Stimulated activated CD8-positive, alpha-beta memory T cell treated with anti-CD3 and anti-CD28 coated beads, Interleukin-4, amount 100 ng/mL, for 1 hour (primary cell): ENCODE results near the gene TMPRSS15.
"Not testable (repeated sequence)": the region's sequence is repeated elsewhere in the genome, so short reads cannot be mapped to it uniquely, and the experiment has no call there.

ENCODE experiments used
- DNase-seq, 2 donors: peaks; one replicate each; pipeline ENCODE4 v3.0.0-alpha.2; 2020; ENCODE audit warnings: low read depth in 2 of 2, low spot score in 1 of 2

TMPRSS15 gene

GRCh38 chr21:18403735-18404450 is at the start of gene TMPRSS15:
TMPRSS15 (minus strand) TSS chr21:18403785; CDS start chr21:18403622, 163 bp downstream.
- no peak for DNase-seq

GRCh38 chr21:18451670-18452069 is 48.1 kb upstream of the TMPRSS15 start:
- no peak for DNase-seq

- no peak for DNase-seq
Measured at GRCh38 chr21:18449605-18450550, 46.3 kb upstream of the TMPRSS15 start.

- no peak for DNase-seq
Measured at GRCh38 chr21:18443701-18444100, 40.1 kb upstream of the TMPRSS15 start.

- DNase-seq, result no peak
Measured at GRCh38 chr21:18443085-18443484, 39.5 kb upstream of the TMPRSS15 start.

- no peak for DNase-seq
Measured at GRCh38 chr21:18430341-18430740, 26.8 kb upstream of the TMPRSS15 start.

- no peak for DNase-seq
Measured at GRCh38 chr21:18424276-18424675, 20.7 kb upstream of the TMPRSS15 start.

- no peak for DNase-seq
Measured at GRCh38 chr21:18417141-18417790, 13.7 kb upstream of the TMPRSS15 start.

- no peak for DNase-seq
Measured at GRCh38 chr21:18411565-18411964, 8.0 kb upstream of the TMPRSS15 start.

- no peak for DNase-seq
Measured at GRCh38 chr21:18409579-18409978, 6.0 kb upstream of the TMPRSS15 start.

GRCh38 chr21:18398843-18399242 is 4.7 kb downstream of the TMPRSS15 start:
- DNase-seq, result no peak

GRCh38 chr21:18387994-18388393 is 15.6 kb downstream of the TMPRSS15 start:
- DNase-seq, result no peak

- no peak for DNase-seq
Measured at GRCh38 chr21:18384771-18385170, 18.8 kb downstream of the TMPRSS15 start.

- DNase-seq, result not testable (repeated sequence)
Measured at GRCh38 chr21:18382934-18383619, 20.5 kb downstream of the TMPRSS15 start.

GRCh38 chr21:18382141-18382540 is 21.4 kb downstream of the TMPRSS15 start:
- DNase-seq, result no peak

GRCh38 chr21:18373606-18374005 is 30.0 kb downstream of the TMPRSS15 start:
- DNase-seq, result no peak

- DNase-seq, result no peak
Measured at GRCh38 chr21:18370301-18370700, 33.3 kb downstream of the TMPRSS15 start.

GRCh38 chr21:18369115-18369514 is 34.5 kb downstream of the TMPRSS15 start:
- no peak for DNase-seq

GRCh38 chr21:18368205-18368604 is 35.4 kb downstream of the TMPRSS15 start:
- DNase-seq, result no peak

- DNase-seq, result no peak
Measured at GRCh38 chr21:18356801-18357200, 46.8 kb downstream of the TMPRSS15 start.

- DNase-seq, result no peak
Measured at GRCh38 chr21:18354947-18355346, 48.6 kb downstream of the TMPRSS15 start.
